Measurements from ENCODE around the gene MKRN1.

DNA sequence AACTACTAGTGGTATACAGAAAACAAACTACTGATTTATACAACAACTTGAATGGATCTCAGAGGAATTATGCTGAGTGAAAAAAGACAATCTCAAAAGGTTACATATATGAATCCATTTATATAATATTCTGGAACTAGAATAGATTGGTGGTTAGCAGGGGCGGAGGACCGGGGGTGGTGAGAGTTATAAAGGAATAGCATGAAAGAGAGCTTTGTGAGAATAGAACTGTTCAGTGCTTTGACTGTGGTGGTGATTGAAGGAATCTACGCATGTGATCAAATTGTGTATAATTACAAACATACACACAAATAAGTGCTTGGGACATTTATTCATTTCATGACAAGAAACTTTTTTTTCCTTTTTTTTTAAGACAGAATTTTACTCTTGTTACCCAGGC lies 55.8 kb downstream of the MKRN1 start:
- TF ChIP-seq, protein P1, sequence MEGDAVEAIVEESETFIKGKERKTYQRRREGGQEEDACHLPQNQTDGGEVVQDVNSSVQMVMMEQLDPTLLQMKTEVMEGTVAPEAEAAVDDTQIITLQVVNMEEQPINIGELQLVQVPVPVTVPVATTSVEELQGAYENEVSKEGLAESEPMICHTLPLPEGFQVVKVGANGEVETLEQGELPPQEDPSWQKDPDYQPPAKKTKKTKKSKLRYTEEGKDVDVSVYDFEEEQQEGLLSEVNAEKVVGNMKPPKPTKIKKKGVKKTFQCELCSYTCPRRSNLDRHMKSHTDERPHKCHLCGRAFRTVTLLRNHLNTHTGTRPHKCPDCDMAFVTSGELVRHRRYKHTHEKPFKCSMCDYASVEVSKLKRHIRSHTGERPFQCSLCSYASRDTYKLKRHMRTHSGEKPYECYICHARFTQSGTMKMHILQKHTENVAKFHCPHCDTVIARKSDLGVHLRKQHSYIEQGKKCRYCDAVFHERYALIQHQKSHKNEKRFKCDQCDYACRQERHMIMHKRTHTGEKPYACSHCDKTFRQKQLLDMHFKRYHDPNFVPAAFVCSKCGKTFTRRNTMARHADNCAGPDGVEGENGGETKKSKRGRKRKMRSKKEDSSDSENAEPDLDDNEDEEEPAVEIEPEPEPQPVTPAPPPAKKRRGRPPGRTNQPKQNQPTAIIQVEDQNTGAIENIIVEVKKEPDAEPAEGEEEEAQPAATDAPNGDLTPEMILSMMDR (IDR thresholded peaks at IDR 0.05) = no peak
- no peak for TF ChIP-seq POLR2A (IDR thresholded peaks at IDR 0.05)
- no peak for TF ChIP-seq POLR2AphosphoS5 (IDR thresholded peaks at IDR 0.05; ENCODE audit: insufficient read depth in 1 of 2, low read depth in 1 of 2)
